Neural progenitor cell (in vitro differentiated cells): Measurements from ENCODE around the gene FXYD4.

Experiments
- CTCF ChIP-seq: fragments of 200-600 bp; sonication (generic); IDR thresholded peaks from 2 replicates; pipeline ENCODE4 v1.5.1; 2017; ENCODE audit warnings: antibody characterized with exemption, mild to moderate bottlenecking
- EZH2phosphoT487 ChIP-seq: fragments of 200-600 bp; sonication (generic); IDR thresholded peaks from 2 replicates; pipeline ENCODE4 v1.6.1; 2017; ENCODE audit warnings: antibody characterized with exemption

- TF ChIP-seq EZH2phosphoT487 (no peak), CTCF (no peak)
Measured at GRCh38 chr10:43339136-43339535, 32.3 kb upstream of the FXYD4 start.
